Measurements from ENCODE around the gene GAPVD1. TPM values are rescaled to one million over a fixed set of nuclear protein-coding genes. Genes with fewer than 3 reads are reported as not detected.
"Not testable (repeated sequence)": the region's sequence is repeated elsewhere in the genome, so short reads cannot be mapped to it uniquely, and the experiment has no call there.

GAPVD1 gene
- total RNA-seq, 1 donor from 2014 or later, result 33.4 TPM

DNA sequence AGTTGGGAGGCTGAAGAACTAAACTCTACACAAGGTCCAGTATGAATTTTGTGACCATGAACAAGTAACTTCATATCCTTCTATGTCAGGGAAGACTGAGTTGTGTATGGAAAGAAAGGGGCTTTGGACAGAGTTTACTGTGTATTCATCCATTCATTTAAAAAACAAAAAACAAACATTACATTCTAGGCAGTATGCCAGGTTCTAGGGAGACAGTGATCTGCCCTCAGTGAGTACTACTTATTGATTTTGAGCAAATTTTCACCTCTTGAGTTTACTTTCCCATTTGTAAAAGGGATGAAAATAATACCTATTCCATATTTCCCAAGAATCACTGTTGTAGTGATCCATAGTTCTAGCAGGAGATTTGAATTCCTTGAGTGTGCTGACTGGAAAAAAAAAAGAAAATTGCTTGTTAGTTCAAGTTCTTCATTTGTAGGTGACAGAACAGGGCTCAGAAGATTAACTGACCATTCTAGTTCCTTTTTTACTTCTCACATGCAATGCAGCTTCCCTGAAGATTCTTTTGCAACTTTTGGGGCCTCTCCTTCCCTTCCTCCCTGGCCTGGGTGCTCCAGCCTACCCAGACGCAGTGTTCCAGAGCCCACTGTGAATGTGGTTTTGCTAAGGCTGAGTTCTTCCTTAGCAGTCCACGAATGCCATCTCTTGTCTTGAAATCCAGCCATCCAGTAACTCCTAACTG is 2.6 kb upstream of the GAPVD1 start:
- no peak for DNase-seq

DNA sequence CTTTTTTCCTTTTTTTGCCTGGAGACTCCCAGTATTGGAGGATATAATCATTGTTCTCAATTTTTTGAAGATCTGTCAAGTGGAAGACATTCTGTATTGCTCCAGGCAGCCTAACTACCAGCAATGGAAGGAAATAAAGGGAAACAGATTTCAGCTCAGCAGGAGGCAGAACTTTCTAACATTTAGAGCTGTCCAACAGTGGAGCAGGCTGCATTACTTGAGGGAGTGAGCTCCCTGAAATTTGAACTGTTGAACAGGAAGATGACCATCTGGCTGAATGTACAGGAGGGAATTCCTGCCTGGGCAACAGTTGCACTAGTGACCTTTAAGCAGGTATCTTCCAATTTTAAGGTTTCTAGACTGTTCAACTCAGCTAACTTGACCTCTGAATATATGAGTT is 1.1 kb upstream of the GAPVD1 start:
- intact Hi-C loops (cut with micrococcal nuclease), result no loop called here
- peaks cover 4% of the 10 kb centered on the region for H3K36me3 ChIP-seq
- H3K27me3 ChIP-seq (ENCODE audit: low read depth), result no peaks in the 10 kb centered on the region
- H3K4me3 ChIP-seq, result no peak overlapping the region
- peaks cover 37% of the 10 kb centered on the region for H3K4me1 ChIP-seq
- no peak for DNase-seq
- TF ChIP-seq, protein P1, sequence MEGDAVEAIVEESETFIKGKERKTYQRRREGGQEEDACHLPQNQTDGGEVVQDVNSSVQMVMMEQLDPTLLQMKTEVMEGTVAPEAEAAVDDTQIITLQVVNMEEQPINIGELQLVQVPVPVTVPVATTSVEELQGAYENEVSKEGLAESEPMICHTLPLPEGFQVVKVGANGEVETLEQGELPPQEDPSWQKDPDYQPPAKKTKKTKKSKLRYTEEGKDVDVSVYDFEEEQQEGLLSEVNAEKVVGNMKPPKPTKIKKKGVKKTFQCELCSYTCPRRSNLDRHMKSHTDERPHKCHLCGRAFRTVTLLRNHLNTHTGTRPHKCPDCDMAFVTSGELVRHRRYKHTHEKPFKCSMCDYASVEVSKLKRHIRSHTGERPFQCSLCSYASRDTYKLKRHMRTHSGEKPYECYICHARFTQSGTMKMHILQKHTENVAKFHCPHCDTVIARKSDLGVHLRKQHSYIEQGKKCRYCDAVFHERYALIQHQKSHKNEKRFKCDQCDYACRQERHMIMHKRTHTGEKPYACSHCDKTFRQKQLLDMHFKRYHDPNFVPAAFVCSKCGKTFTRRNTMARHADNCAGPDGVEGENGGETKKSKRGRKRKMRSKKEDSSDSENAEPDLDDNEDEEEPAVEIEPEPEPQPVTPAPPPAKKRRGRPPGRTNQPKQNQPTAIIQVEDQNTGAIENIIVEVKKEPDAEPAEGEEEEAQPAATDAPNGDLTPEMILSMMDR (IDR thresholded peaks at IDR 0.05; ENCODE audit: borderline replicate concordance), result no peak
- no peaks in the 10 kb centered on the region for H3K9me3 ChIP-seq (replicated peaks)
- peak overlapping the region; percentile 90 for H3K27ac ChIP-seq (replicated peaks)

More for the DNA sequence above, 2.6 kb upstream of the GAPVD1 start:
- no peak overlapping the region for H3K4me3 ChIP-seq
- peaks cover 4% of the 10 kb centered on the region for H3K36me3 ChIP-seq
- intact Hi-C loops (cut with micrococcal nuclease), result no loop called here
- H3K27me3 ChIP-seq (ENCODE audit: low read depth), result no peaks in the 10 kb centered on the region
- H3K27ac ChIP-seq (replicated peaks), result peak overlapping the region; percentile 19
- TF ChIP-seq, protein P1 (IDR thresholded peaks at IDR 0.05; ENCODE audit: borderline replicate concordance), result no peak
- H3K9me3 ChIP-seq (replicated peaks), result no peaks in the 10 kb centered on the region
- peaks cover 29% of the 10 kb centered on the region for H3K4me1 ChIP-seq

DNA sequence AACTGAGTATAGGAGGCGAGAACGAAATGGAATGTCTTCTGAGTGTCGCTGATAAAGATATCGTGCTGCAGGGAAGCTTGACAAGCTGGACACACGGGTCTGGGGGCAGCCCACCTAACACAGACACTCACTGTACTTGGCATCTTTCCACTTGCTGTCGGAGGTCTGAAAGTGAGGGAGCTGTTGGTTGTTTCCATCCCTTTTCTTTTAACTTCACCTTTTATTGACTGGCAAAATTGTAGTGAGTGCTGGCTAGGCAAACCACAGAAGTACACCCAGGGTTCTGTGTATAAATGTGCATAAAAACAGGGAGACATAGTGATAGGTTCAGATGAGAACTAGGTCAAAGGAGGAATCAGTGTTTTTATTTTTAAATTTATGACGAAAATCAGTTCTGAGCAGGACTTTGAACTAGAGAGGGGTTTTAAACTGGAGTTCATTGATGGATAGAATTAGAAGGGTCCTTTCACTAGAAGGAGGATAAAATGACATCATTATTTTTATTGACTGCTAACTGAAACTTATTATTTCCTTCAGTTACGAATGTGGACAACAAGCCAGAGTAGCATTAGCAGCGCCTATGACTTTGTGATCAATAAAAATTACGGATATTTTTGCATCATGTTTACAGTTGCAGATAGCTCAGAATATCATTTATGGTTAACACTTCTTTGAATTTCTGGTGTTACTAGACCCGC is 817 bp downstream of the GAPVD1 start:
- Histone ChIP-seq H3K36me3 (peaks cover 15% of the 10 kb centered on the region), H3K4me1 (peaks cover 37% of the 10 kb centered on the region), H3K4me3 (peak overlapping the region; percentile 99), H3K27ac (replicated peaks) (peak overlapping the region; percentile 90), H3K9me3 (replicated peaks) (no peaks in the 10 kb centered on the region), H3K27me3 (ENCODE audit: low read depth) (no peaks in the 10 kb centered on the region)
- TF ChIP-seq, protein P1 (IDR thresholded peaks at IDR 0.05; ENCODE audit: borderline replicate concordance), result no peak
- DNase-seq, result no peak
- intact Hi-C loops (cut with micrococcal nuclease), result no loop called here

DNA sequence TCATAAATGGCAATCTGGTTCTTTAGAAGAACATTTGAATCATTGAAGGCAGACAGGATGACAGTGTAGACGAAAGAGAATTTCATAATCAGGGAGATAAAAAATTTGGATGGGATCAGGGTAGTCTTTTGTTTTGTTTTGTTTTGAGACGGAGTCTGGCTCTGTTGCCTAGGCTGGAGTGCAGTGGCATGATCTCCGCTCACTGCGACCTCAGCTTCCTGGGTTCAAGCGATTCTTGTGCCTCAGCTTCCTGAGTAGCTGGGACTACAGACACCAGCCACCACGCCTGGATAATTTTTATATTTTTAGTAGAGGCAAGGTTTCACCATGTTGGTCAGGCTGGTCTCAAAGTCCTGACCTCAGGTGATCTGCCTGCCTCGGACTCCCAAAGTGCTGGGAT is 2.4 kb downstream of the GAPVD1 start:
- Histone ChIP-seq H3K36me3 (peaks cover 16% of the 10 kb centered on the region), H3K4me1 (peaks cover 46% of the 10 kb centered on the region)
- H3K27ac ChIP-seq (replicated peaks); intact Hi-C loops (cut with micrococcal nuclease); DNase-seq; H3K27me3 ChIP-seq (ENCODE audit: low read depth); H3K9me3 ChIP-seq (replicated peaks); H3K4me3 ChIP-seq: not testable (repeated sequence)

DNA sequence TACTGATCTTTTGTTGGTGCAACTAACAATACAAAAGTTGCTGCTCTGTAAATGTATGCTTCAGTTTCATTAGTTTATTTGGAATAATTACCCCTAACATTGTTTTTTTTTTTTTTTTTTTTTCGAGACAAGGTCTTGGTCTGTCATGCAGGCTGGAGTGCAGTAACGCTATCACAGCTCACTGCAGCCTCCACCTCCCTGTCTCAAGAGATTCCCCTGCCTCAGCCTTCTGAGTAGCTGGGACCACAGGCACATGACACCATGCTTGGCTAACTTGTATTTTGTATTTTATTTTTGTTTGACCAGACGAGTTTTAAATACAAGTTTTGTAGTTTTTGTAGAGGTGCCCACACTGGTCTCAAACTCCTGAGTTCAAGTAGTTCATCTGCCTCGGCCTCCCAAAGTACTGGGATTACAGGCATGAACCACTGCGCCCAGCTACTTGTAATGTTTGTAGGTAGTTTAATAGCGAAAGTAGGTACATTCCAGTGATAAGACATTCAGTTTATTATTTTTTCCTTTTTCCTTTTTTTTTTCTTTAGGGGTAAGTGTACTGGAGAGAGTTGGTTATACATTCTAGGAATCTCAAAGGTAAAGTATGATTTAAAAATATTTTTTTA is 6.9 kb downstream of the GAPVD1 start:
- no peak overlapping the region for H3K4me3 ChIP-seq
- no peaks in the 10 kb centered on the region for H3K27me3 ChIP-seq (ENCODE audit: low read depth)
- intact Hi-C loops (cut with micrococcal nuclease), result no loop called here
- H3K36me3 ChIP-seq, result peaks cover 28% of the 10 kb centered on the region
- TF ChIP-seq, protein P1 (IDR thresholded peaks at IDR 0.05; ENCODE audit: borderline replicate concordance), result no peak
- no peaks in the 10 kb centered on the region for H3K9me3 ChIP-seq (replicated peaks)
- no peak overlapping the region for H3K27ac ChIP-seq (replicated peaks)
- peaks cover 47% of the 10 kb centered on the region for H3K4me1 ChIP-seq
- no peak for DNase-seq

DNA sequence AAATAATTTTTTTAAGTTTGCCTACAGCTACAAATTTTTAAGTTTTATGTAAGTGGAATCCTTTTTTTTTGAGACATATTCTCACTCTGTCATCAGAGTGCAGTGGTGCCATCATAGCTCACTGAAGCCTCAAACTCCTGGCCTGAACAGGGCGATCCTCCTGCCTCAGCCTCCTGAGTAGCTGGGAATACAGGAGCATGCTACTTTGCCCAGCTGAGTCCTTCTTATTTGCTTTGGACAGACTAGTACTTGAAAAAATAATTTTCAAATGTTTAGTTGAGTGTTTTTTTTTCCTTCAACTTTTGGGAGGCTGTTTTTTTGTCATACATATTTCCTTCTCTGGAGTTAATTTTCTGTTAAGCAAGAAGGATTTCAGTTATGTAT is 7.4 kb downstream of the GAPVD1 start:
- no peaks in the 10 kb centered on the region for H3K9me3 ChIP-seq (replicated peaks)
- H3K4me1 ChIP-seq, result peaks cover 42% of the 10 kb centered on the region
- peaks cover 25% of the 10 kb centered on the region for H3K36me3 ChIP-seq
- DNase-seq, result no peak
- no peak overlapping the region for H3K4me3 ChIP-seq
- intact Hi-C loops (cut with micrococcal nuclease), result no loop called here
- no peak overlapping the region for H3K27ac ChIP-seq (replicated peaks)
- TF ChIP-seq, protein P1 (IDR thresholded peaks at IDR 0.05; ENCODE audit: borderline replicate concordance), result no peak
- H3K27me3 ChIP-seq (ENCODE audit: low read depth), result no peaks in the 10 kb centered on the region
